Measurements from ENCODE around the gene PFKFB2.

DNA sequence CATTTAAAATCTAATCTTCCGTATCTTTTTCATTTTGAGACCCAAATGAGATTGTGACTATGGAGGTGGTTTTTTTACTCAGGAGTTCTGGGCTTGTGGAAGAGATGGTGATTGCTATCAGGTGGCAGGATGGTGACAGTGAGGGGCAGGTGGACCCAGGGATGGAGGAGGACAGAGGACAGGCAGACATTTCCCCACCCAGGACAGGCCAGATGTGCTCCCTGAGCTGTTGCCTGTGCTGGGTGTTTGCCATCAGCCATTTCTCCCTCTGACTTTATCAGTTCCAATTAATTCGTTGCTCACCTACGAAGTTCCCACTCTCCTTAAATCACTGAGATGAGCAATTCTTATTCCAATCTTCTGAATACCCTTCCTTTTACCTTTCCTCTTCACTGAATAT is 47.0 kb upstream of the PFKFB2 start:
- no peak for TF ChIP-seq CTCF (IDR thresholded peaks at IDR 0.05)
- TF ChIP-seq EZH2 (IDR thresholded peaks at IDR 0.05; ENCODE audit: borderline replicate concordance, insufficient read depth, low read depth, low read length, poor library complexity, severe bottlenecking): no peak

Data from B cell (primary cell).